T-helper 22 cell (primary cell): ENCODE data around the gene CDH13.

Experiments
- DNase-seq: peaks from one replicate; pipeline ENCODE4 v3.0.0-alpha.2; 2020; ENCODE audit warnings: low read depth

Gene CDH13

DNA sequence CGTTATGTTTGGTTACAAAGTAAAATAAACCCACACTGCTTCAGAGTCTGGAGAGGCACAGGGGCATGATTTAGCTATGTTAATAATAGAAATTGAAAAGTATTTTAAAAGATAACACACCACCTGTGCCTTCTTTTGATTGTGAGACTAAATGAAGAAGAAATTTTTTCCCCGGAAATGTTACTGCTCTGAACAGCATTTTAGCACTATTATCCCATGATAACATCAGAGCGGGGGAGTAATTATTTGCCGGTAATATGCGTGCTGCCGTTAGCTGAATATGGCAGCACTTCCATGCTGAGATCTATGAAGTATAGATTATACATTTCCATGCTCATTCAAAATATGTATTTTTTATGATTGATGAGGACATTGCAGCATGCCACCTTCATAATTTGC, 680.8 kb downstream of the CDH13 start:
- DNase-seq = no peak

DNA sequence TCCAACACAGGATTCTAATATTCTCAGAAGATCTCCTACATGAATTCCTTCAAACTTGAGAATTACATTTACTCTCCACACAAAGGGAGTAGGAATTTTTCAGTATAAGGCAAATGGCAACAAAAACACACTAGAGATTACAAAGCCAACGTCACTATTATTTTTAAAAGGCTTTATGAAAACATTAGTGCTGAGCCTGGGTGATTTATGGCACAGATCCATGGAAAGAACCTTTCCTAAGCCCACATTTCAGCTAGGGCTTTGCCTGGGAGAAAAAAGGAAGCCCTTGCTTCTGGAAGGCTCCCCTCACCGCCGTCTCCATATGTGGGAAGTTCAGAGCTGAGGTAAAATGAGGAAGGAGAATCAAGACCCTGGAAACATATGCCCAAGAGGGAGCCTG, 681.6 kb downstream of the CDH13 start:
- no peak for DNase-seq

DNA sequence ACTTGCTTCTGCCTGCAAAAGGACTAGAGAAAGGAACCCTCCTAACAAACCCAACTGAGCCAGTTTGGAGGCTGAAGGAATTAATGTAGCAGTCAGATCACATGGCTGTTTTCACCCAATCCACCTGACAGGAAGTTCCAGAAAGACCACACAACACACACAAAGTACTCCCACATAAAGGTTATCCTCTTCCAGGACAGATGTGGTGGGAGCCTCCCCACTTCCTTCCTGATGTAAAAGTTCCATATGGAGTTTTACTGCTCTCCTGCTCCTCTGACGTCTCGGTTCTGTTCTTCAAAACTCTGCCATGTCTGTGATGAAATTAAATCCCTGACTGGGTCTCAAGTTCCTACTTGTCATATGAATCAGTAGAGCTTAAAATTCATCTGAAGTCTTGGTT, 684.0 kb downstream of the CDH13 start:
- DNase-seq = no peak

DNA sequence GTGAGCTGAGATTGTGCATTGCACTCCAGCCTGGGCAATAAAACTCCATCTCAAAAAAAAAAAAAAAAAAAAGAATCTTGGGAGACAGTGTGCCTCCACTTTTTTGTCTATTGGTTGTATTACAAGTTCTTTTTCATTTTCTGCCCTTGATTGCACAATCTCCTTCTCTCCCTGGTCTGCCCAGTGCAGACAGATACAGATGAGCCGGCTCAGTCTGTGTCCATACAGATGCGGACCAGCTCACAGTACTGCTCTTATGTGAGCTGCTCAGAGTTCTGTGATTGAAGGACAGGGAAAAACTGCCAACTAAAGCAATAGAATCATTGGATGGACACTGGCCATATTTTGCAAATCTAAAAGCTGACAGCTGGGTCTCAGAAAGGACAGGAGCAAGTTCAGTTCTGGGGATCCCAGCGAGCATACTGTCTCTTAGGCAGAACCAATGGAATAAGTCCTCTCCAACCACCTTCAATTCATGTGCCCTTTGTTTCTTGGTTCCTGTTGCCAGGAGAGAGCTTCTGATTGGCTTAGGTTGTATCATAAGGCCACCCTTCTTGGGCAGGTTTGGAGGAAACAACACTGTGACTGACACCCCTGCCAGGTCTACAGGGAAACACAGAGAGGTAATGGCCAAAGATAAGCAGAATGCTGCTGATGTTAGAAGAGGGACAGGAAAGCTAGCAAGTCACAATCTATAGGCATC, 685.4 kb downstream of the CDH13 start:
- DNase-seq = no peak

DNA sequence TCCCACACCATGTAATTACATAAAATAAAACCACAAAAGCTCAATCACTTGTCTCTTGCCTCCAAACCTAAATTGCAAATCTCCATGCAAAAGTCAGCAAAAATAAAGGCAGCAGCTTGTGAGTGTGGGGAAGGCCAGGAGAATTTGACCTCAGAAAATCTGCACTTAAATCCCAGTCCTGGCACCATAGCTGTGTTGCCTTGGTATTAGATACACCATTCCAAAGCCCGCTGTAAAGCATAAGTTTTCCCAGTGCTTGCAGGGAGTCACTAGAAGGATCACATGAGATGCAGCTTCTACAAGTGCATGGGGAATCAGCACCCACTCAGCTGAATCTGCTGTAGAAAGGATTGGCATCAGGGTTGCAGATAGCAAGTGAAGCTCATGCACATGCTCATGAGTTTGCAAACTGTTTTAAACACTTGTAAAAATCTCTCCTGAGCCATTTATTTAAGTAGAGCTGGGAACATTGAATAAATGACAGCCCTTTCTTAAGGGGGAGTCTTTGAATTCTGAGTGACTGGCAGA, 686.0 kb downstream of the CDH13 start:
- no peak for DNase-seq

DNA sequence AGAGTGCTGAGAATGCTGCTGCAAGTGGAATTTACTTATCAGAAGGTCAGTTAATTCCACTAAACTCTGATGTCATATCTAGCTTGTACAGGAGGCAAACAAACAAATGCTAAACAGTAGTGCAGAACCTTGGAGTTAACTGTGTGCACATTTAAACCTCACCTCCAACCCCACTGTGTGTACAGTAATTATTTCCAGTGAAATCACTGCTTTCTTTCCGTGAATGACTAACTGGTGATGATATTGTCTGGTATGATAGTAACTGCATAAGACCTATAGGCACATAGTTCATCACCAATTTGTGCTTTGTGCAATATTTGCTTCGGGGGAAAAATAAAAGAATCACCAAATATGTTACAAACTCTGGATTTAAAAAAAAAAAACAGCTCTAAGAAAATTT, 688.5 kb downstream of the CDH13 start:
- DNase-seq = no peak

DNA sequence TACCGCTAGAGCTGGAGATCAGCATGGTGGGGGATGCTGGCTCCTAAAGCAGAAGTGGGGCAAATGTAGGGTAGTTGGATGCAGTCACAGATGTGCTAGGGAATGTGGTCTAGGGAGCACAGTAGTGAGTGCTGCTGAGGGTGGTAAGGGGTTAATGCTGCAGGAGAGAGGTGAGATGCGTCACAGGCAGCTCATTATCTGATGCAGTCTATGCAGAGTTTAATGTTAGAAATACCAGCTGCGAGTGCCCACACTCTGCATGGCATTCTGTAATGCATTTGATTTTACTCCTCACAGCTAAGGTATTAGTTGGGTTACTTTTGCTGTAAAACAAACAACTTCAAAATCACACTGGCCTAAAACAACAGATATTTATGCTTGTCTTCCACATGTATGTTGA, 689.7 kb downstream of the CDH13 start:
- no peak for DNase-seq

DNA sequence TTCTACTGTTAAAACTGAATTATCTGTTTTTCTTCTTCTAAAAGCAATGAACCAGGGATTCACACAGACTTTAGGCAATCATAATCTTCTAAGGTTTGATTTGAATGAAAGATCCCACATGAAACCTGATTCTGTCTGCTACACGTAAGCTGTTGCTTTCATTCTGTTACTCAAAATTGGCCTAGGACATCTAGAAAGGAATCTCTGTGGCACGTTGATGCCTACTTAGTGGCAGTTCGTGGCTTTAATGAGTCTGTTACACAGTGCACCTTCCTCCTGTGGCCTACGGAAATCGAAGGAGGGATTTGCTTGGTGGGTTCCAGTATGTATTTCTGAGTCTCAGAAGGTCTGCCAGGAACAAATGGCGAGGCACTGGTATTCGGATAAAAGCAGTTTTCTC, 691.6 kb downstream of the CDH13 start:
- no peak for DNase-seq

DNA sequence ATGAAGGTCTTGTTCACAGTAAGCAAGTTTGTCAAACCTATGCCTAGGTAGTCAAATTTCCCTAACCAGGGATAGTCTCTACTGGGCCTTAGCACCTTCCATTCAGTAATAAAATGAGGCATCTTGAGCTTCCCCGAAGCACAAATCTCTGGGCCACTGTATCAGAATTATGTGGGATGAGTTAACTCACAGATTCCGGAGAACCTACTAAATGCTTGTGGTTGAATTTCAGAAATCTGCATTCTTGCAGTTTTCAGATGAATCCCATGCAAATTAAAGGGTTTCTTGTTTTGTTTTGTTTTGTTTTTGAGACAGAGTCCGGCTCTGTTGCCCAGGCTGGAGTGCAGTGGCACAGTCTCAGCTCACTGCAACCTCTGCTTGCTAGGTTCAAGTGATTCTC, 702.2 kb downstream of the CDH13 start:
- DNase-seq = no peak

DNA sequence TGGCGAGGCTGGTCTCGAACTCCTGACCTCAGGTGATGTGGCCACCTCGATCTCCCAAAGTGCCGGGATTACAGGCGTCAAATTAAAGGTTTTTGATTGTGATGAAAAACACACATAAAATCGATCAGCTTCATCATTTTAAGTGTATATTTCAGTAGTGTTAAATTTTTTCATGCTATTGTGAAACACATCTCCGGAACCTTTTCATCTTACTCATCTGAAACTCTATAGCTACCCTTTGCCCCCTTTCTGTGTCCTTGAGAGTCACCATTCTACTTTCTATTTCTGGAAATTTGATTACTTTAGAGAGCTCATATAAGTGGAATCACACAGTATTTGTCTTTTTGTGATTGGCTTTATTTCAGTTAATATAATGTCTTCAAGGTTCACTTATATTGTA, 702.7 kb downstream of the CDH13 start:
- no peak for DNase-seq

DNA sequence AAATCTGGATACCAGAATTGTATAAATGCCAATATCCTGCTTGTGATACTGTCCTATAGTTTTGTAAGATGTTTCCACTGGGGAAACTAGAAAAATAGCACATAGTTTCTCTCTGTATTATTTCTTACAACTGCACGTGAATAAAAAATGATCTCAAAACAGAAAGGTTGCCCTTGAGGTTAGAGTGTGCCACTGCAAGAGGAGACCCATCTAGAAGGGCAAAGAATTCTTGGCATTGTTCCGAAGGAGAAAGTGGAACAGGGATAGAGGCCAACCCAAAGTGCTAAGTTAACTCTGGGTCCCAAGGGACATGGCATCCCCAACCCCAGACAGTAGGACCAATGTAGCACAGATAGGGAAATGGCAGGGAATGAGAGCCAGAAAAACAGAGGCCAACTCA, 703.5 kb downstream of the CDH13 start:
- DNase-seq = no peak

DNA sequence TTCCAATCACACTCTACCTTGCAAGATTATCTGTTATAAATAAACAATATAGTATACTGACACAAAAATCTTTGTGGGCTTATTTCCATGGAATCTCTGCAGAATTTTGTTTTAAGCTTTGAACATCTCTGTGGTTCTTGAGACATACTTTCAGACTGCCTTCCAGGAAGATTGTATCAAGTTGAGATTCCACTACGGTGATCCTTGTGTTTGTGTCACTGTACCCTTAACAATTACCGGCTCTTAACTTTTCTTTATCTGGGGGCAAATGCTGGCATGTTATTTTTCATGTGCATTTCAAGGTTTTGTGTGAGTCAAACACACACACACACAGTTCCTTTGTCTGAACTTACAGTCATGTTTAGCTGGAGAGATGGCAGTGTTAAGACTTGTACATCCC, 708.3 kb downstream of the CDH13 start:
- no peak for DNase-seq

DNA sequence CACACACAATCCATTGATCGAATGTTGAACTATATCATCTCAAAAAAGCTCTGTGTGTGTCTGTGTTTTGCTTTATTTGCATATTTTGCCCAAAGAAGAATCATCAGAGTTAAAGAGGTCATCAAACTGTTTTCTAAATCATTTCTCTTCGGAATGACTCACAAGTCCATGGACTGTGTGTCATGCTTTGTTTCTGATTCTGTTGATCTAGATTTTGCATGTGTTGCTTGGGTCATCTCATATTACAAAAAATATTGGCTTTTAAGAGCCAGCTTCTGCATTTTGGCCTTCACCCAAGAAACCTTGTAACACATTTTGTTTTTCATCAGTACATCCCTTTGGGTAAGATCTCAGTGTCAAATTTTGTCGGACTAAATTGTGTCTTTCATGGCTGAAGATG, 709.8 kb downstream of the CDH13 start:
- no peak for DNase-seq

DNA sequence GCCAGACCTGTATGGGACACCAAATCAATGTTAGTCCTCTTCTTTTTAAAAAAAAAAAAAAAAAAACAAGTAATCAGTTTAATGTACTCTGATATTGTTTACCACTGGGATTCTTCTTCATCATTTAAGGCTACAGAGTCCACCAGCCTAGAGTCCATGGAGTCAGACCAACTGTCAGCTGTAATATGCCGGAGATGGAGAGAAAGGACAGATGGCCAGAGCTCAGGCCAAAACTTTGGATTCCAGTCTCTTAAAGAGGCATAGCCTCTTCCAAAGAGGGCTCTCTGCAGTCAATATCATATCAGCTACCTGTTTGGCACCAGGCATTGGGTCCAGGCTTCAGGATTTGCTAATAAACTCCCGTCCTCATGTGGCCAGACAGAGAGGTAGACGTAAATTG, 711.4 kb downstream of the CDH13 start:
- DNase-seq = no peak

DNA sequence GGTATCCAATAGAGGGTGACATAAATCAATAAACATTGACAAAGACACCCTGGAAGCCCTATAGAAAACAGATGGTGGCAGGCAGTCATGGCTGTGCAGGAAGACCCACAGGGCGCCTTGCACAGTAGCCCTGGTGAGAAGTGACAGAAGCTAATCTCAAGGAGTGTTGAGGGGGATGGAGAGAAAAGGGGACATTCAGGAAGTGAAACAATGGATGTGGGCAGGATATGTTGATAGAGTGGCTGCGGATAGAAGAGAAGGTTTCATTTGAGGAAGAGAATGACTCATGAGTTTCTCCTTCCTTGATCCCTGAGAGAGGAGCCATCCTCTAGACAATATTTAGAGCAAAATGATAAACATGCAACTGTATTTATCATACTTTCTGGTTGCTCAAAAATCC, 712.2 kb downstream of the CDH13 start:
- no peak for DNase-seq

DNA sequence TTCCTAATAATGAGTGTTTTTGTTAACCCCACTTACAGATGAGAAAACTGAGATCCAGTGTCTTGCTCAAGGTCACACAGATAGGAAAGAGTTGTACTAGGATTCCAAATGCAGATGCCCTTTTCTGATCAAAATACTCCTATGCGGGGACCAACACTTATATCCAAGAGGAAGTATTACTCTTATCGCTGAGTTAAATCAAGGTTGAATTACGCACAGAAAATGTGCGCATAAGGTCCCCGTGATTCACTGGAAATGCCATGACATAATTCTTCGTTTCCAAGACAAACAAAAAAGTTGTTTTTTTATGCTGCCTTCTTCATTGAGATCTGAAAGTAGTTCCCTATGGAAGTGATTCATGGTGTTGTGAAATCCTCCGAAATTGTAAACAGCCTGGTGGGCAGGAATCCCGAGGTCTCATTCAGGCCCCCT, 717.2 kb downstream of the CDH13 start:
- no peak for DNase-seq

DNA sequence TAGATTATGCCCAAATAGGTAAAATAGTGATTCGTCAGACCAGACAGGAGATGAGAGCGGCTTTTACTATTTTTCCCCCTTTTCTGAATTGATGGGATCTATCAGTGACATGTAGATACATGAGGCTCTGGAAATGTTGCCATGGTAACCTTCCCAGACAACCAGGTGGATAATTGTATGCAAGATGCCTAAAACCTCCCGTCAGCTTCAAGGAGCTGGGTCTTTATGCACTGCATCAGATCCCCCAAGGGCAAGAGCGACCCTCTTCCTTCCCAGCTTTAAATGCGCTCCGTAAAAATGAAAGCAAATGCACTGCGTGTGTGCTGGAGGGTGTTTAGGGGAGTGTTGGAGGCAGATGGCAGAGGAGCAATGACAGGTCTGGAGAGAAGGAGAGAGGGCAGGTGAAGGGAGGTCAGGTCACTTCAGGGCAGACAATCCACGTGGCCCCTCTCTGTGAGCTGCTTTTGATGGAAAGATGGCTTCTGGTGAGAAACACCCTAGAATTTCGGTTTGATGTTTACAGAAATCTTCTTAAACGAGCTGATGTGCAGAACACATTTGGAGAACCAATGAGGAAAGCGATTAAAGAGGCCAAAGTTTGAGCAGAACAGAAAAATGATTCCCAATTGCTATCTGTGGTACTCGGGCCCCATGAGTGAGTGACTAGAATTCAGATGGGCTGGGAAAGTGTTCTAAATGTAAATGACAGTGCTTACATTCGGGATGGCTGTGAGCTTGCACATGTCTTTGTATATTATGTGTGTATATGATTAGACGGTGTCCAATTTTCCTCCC, 719.3 kb downstream of the CDH13 start:
- no peak for DNase-seq

DNA sequence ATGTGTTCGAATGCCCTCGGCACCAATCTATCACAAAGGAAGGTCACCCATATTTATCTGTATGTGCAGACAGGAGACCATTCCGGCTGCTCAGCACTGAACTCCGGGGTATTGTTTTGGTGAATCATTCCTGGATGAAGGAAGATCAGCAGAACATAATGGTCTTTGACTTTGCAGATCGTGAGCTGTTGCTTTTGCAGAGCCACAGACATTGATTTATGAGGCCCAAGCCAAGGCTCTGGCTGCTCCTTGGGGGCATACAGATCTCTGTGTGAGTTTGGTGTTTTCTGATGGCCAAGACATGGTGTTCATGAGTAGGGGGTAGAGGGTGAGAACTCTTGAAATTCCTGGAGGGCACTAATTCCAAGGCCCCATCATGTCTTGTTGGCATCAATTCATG, 722.2 kb downstream of the CDH13 start:
- no peak for DNase-seq

DNA sequence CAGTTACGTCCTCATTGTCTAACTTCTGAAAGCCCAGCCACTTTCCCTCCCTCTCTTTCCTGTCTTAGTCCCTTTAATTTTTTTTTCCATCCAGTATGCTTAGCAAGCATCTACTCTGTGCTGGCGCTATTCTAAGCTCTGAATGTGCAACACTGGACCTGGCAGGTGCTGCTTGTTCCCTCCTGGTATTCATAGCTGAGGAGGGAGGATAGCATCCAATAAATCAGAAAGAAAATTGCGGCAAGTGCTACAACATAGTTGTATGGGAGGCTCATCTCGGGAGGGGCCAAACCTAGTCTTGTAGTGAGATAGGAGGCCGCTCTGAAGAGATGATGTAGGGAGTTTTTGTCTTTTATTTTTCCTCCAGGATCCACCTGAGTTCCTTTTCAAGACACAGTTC, 723.7 kb downstream of the CDH13 start:
- no peak for DNase-seq

DNA sequence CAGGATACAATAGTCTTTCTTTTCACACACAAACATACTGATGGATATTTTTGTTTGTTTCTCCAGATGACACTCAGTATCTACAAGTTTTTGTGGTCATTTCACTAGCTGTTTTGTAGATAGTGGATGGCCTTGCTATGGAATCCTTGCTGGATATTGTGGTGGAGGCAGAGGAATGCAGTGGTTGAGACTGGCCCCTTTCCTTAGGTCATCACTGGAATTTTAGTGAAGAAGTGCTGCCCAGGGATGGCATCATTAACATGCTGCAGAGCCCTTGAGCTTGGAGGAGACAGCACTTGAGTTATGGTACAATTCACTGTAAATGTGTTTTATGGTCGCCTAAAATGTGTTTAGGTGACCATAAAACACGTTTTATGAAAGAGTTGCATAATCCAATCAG, 725.1 kb downstream of the CDH13 start:
- no peak for DNase-seq

DNA sequence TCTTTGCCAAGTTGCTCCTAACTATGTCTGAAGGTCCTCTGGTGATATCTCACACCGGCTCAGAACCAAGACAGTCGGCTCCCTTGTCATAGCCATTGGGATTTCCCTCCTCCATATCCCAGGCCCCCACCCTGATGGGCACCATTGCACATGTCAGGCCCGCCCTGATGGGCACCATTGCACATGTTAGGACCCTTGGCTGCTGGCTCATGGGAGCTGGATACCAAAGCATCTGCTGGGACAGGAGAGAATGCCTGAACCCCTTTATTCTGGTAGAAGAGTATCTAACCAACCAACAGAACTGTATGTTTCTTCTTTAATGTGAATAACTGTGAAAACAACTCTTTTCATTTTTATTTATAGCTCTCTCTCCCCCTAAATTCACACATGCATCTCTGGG, 726.5 kb downstream of the CDH13 start:
- DNase-seq = no peak

DNA sequence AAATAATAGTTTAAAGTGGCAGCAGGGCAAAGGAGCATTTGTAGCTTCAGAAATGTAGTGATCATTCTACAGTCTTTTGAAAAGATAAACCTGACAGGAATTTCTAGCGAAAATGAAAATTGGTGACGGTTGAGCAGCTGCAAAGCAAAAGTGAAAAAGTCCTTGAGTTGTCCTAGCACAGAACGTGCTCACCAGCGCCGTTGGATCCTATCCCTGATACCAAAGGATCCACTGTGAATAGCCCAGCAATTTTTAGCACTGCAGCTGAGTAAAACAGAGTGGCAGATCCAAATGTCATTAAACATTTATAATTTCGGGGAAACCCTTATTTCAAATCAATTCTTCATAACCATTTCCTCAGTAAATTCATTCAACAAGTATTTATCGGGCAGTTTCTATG, 727.2 kb downstream of the CDH13 start:
- no peak for DNase-seq

DNA sequence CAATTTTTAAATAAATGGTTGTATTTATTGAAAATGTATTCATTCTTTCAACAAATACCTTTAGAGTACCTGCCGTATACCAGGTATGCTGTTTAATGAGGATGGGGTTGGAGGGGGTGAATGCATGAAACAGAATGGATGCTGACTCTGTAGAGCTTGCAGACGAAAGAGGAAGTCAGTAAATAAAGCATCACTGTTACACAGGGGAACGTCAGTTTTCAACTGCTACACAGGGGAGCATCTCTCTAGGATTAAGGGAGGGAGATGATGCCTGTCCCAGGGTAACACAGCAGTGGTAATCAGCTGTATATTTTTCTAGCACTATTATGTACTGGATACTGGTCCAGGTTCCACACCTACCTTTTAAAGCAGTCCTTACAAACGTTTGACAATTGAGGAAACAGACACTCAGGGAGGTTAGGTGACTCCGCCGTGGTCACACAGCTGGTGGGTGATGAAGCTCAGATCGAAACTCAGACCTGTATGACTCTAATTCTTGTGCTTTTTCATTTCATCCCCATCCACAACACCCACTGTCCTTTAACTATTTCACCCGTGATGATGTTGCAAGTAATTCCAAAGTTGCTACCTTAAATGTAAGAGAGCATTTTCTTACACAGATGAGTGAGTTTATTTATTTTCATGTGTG, 728.9 kb downstream of the CDH13 start:
- DNase-seq = no peak
